Astrocyte (in vitro differentiated cells and primary cell): ENCODE data around the gene PODN. TPM values are rescaled to one million over a fixed set of nuclear protein-coding genes. Genes with fewer than 3 reads are reported as not detected.
A peak's percentile ranks its signal among the peaks of the same experiment; 100 is the strongest.

Source experiments
- DNase-seq: peaks from one replicate; pipeline ENCODE4 v3.0.0-alpha.2; 2010; ENCODE audit warnings: low read depth
- FAIRE-seq: peaks from 2 replicates; lab custom pipeline; 2011; peaks lifted over from hg19 to GRCh38; lab: Jason Lieb, UNC
- H2AFZ ChIP-seq: 2 replicates; pipeline ENCODE4 v1.6.0; 2012; ENCODE audit warnings: low read depth, low read length, inconsistent platforms
- H3K27ac ChIP-seq: 2 replicates; pipeline ENCODE4 v1.5.1; 2011; ENCODE audit warnings: low read depth, low read length, inconsistent platforms
- H3K27me3 ChIP-seq: 2 replicates; pipeline ENCODE4 v1.6.0; 2011; ENCODE audit warnings: low read length, inconsistent platforms; ENCODE audit not compliant: insufficient read depth
- H3K36me3 ChIP-seq: 2 replicates; pipeline ENCODE4 v1.5.1; 2011; ENCODE audit warnings: low read length, inconsistent platforms; ENCODE audit not compliant: insufficient read depth
- H3K4me1 ChIP-seq: 2 replicates; pipeline ENCODE4 v1.5.1; 2011; ENCODE audit warnings: low read length, inconsistent platforms; ENCODE audit not compliant: insufficient read depth
- H3K4me2 ChIP-seq: 2 replicates; pipeline ENCODE4 v1.6.0; 2012; ENCODE audit warnings: low read length, inconsistent platforms
- H3K4me3 ChIP-seq: 2 replicates; pipeline ENCODE4 v1.5.1; 2011; ENCODE audit warnings: low read depth, mild to moderate bottlenecking, low read length, inconsistent platforms; ENCODE audit not compliant: insufficient read depth
- H3K79me2 ChIP-seq: 2 replicates; pipeline ENCODE4 v1.6.0; 2012; ENCODE audit warnings: mild to moderate bottlenecking, low read length, inconsistent platforms; ENCODE audit not compliant: insufficient read depth
- H3K9ac ChIP-seq: 2 replicates; pipeline ENCODE4 v1.6.0; 2012; ENCODE audit warnings: mild to moderate bottlenecking, low read length, inconsistent platforms
- H3K9me3 ChIP-seq: 2 replicates; pipeline ENCODE4 v1.5.1; 2012; ENCODE audit warnings: low read depth, mild to moderate bottlenecking, low read length, inconsistent platforms; ENCODE audit not compliant: insufficient read depth
- H4K20me1 ChIP-seq: 2 replicates; pipeline ENCODE4 v1.6.0; 2012; ENCODE audit warnings: low read length, inconsistent platforms; ENCODE audit not compliant: insufficient read depth
- H3K27ac Mint-ChIP-seq: one replicate; pipeline ENCODE4 v1.8.0; 2021; ENCODE audit warnings: mild to moderate bottlenecking, mixed read lengths; ENCODE audit not compliant: unreplicated experiment
- H3K27me3 Mint-ChIP-seq: one replicate; pipeline ENCODE4 v1.8.0; 2021; ENCODE audit warnings: low read depth, mixed read lengths; ENCODE audit not compliant: unreplicated experiment
- H3K36me3 Mint-ChIP-seq: one replicate; pipeline ENCODE4 v1.8.0; 2021; ENCODE audit warnings: low read depth, mixed read lengths; ENCODE audit not compliant: unreplicated experiment
- H3K4me1 Mint-ChIP-seq: one replicate; pipeline ENCODE4 v1.8.0; 2021; ENCODE audit warnings: low read depth, mixed read lengths; ENCODE audit not compliant: unreplicated experiment
- H3K4me3 Mint-ChIP-seq: one replicate; pipeline ENCODE4 v1.8.0; 2021; ENCODE audit warnings: mild to moderate bottlenecking, moderate library complexity, mixed read lengths; ENCODE audit not compliant: unreplicated experiment
- H3K9me3 Mint-ChIP-seq: one replicate; pipeline ENCODE4 v1.8.0; 2021; ENCODE audit warnings: mild to moderate bottlenecking, mixed read lengths; ENCODE audit not compliant: unreplicated experiment
- EZH2 ChIP-seq: IDR thresholded peaks from 2 replicates; pipeline ENCODE4 v1.6.1; 2012; ENCODE audit warnings: mild to moderate bottlenecking, low read length, inconsistent platforms; ENCODE audit not compliant: insufficient read depth
- total RNA-seq: library from RNA; stranded (reverse); gene quantifications from 2 replicates; pipeline ENCODE4 v1.2.1, GENCODE V29; 2021
- TF ChIP-seq, protein P1 (sequence below): IDR thresholded peaks from 2 replicates; pipeline ENCODE4 v1.5.1; 2011; ENCODE audit warnings: low read depth, mild to moderate bottlenecking, inconsistent platforms, low read length, moderate library complexity; ENCODE audit not compliant: insufficient read depth

Gene PODN
- total RNA-seq, 1 donor from 2014 or later = 2.6 TPM

- H3K36me3 Mint-ChIP-seq = no peaks in the 10 kb centered on the region
- Histone ChIP-seq H3K9ac (no peak overlapping the region), H3K27ac (no peak overlapping the region), H4K20me1 (no peaks in the 10 kb centered on the region), H3K27me3 (no peaks in the 10 kb centered on the region), H2AFZ (no peak overlapping the region), H3K36me3 (no peaks in the 10 kb centered on the region), H3K4me3 (no peak overlapping the region), H3K4me2 (no peak overlapping the region), H3K79me2 (no peaks in the 10 kb centered on the region), H3K4me1 (peaks cover 6% of the 10 kb centered on the region), H3K9me3 (no peaks in the 10 kb centered on the region)
- H3K4me1 Mint-ChIP-seq = no peaks in the 10 kb centered on the region
- peaks cover 7% of the 10 kb centered on the region for H3K9me3 Mint-ChIP-seq
- peaks cover 36% of the 10 kb centered on the region for H3K27me3 Mint-ChIP-seq
- H3K27ac Mint-ChIP-seq = no peak overlapping the region
- DNase-seq (no peak), FAIRE-seq (no peak)
- TF ChIP-seq, protein P1, sequence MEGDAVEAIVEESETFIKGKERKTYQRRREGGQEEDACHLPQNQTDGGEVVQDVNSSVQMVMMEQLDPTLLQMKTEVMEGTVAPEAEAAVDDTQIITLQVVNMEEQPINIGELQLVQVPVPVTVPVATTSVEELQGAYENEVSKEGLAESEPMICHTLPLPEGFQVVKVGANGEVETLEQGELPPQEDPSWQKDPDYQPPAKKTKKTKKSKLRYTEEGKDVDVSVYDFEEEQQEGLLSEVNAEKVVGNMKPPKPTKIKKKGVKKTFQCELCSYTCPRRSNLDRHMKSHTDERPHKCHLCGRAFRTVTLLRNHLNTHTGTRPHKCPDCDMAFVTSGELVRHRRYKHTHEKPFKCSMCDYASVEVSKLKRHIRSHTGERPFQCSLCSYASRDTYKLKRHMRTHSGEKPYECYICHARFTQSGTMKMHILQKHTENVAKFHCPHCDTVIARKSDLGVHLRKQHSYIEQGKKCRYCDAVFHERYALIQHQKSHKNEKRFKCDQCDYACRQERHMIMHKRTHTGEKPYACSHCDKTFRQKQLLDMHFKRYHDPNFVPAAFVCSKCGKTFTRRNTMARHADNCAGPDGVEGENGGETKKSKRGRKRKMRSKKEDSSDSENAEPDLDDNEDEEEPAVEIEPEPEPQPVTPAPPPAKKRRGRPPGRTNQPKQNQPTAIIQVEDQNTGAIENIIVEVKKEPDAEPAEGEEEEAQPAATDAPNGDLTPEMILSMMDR = no peak
- no peak for TF ChIP-seq EZH2
- no peak overlapping the region for H3K4me3 Mint-ChIP-seq
These were observed 69.6 kb downstream of the PODN start for GRCh38 chr1:53131590-53131938.

DNA sequence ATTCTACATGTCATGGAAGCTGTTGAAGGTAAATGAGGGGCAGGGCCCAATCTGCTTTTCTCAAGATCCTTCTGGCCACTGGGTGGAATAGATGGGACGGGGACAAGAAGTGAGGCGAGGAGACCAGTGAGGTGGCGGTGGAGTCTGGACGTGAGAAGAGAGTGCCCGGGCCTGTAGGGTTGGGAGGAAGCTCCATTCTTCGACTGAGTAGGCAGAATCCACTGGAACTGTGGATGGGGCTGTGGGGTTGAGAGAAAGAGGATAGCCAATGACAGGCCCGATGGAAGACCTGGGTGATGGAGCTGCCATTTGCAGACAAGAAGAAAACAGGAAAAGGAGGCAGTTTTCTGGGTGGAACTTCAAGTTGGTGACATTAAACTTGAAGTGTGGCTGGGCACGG lies 70.2 kb downstream of the PODN start:
- Histone ChIP-seq H3K4me1 (peaks cover 6% of the 10 kb centered on the region), H4K20me1 (no peaks in the 10 kb centered on the region), H3K79me2 (no peaks in the 10 kb centered on the region), H3K9ac (no peak overlapping the region), H3K27me3 (no peaks in the 10 kb centered on the region), H3K9me3 (no peaks in the 10 kb centered on the region), H3K36me3 (no peaks in the 10 kb centered on the region), H3K4me3 (no peak overlapping the region), H3K27ac (no peak overlapping the region), H3K4me2 (no peak overlapping the region), H2AFZ (no peak overlapping the region)
- H3K4me3 Mint-ChIP-seq = no peak overlapping the region
- no peaks in the 10 kb centered on the region for H3K4me1 Mint-ChIP-seq
- peak overlapping the region; percentile 56 for H3K27ac Mint-ChIP-seq
- H3K27me3 Mint-ChIP-seq = peaks cover 36% of the 10 kb centered on the region
- H3K36me3 Mint-ChIP-seq = no peaks in the 10 kb centered on the region
- peaks cover 7% of the 10 kb centered on the region for H3K9me3 Mint-ChIP-seq
- no peak for DNase-seq
- no peak for FAIRE-seq
- TF ChIP-seq, protein P1 = no peak
- no peak for TF ChIP-seq EZH2

- Histone ChIP-seq H3K4me1 (peaks cover 6% of the 10 kb centered on the region), H3K27me3 (no peaks in the 10 kb centered on the region), H3K9ac (no peak overlapping the region), H3K79me2 (no peaks in the 10 kb centered on the region), H2AFZ (no peak overlapping the region), H3K36me3 (no peaks in the 10 kb centered on the region), H3K4me3 (no peak overlapping the region), H3K4me2 (no peak overlapping the region), H4K20me1 (no peaks in the 10 kb centered on the region), H3K9me3 (no peaks in the 10 kb centered on the region), H3K27ac (no peak overlapping the region)
- no peaks in the 10 kb centered on the region for H3K36me3 Mint-ChIP-seq
- no peak overlapping the region for H3K4me3 Mint-ChIP-seq
- peaks cover 36% of the 10 kb centered on the region for H3K27me3 Mint-ChIP-seq
- no peak for FAIRE-seq
- peaks cover 7% of the 10 kb centered on the region for H3K9me3 Mint-ChIP-seq
- TF ChIP-seq, protein P1 = no peak
- no peak for TF ChIP-seq EZH2
- no peaks in the 10 kb centered on the region for H3K4me1 Mint-ChIP-seq
- no peak for DNase-seq
- no peak overlapping the region for H3K27ac Mint-ChIP-seq
These were observed 71.4 kb downstream of the PODN start for GRCh38 chr1:53133261-53134041.
